H9 (cell line): ENCODE measurements around the gene NHS. TPM values are rescaled to one million over a fixed set of nuclear protein-coding genes. Genes with fewer than 3 reads are reported as not detected.

Experiments used
- DNase-seq: peaks from one replicate; pipeline ENCODE4 v3.0.0-alpha.2; 2017
- H2AFZ ChIP-seq: one replicate; pipeline ENCODE4 v1.6.1; 2013; ENCODE audit warnings: mild to moderate bottlenecking, low read length, control low read depth, moderate library complexity
- H2AK5ac ChIP-seq: 2 replicates; pipeline ENCODE4 v1.6.1; 2013; ENCODE audit warnings: low read length, control low read depth, mixed read lengths; ENCODE audit not compliant: insufficient read length
- H2BK120ac ChIP-seq: one replicate; pipeline ENCODE4 v1.6.1; 2013; ENCODE audit warnings: low read depth, mild to moderate bottlenecking, low read length, control low read depth, inconsistent platforms; ENCODE audit not compliant: poor library complexity, severe bottlenecking
- H2BK12ac ChIP-seq: 2 replicates; pipeline ENCODE4 v1.6.1; 2013; ENCODE audit warnings: low read length, control low read depth, mixed read lengths, low read depth; ENCODE audit not compliant: insufficient read length
- H2BK15ac ChIP-seq: 2 replicates; pipeline ENCODE4 v1.6.1; 2013; ENCODE audit warnings: low read depth, low read length, control low read depth
- H2BK20ac ChIP-seq: one replicate; pipeline ENCODE4 v1.6.1; 2013; ENCODE audit warnings: low read depth, mild to moderate bottlenecking, low read length, control low read depth, inconsistent platforms; ENCODE audit not compliant: poor library complexity, severe bottlenecking
- H2BK5ac ChIP-seq: 2 replicates; pipeline ENCODE4 v1.6.1; 2013; ENCODE audit warnings: low read length, control low read depth, mixed read lengths; ENCODE audit not compliant: insufficient read length
- H3K14ac ChIP-seq: 2 replicates; pipeline ENCODE4 v1.6.1; 2013; ENCODE audit warnings: low read length, control low read depth; ENCODE audit not compliant: insufficient read depth
- H3K18ac ChIP-seq: 2 replicates; pipeline ENCODE4 v1.6.1; 2013; ENCODE audit warnings: low read depth, mild to moderate bottlenecking, mixed read lengths, low read length, control low read depth; ENCODE audit not compliant: insufficient read length
- H3K23ac ChIP-seq: 2 replicates; pipeline ENCODE4 v1.6.1; 2013; ENCODE audit warnings: low read length, control low read depth, mixed read lengths, low read depth; ENCODE audit not compliant: insufficient read length
- H3K23me2 ChIP-seq: 2 replicates; pipeline ENCODE4 v1.6.1; 2013; ENCODE audit warnings: low read depth, mild to moderate bottlenecking, mixed read lengths, low read length, control low read depth; ENCODE audit not compliant: insufficient read length, poor library complexity, severe bottlenecking
- H3K27ac ChIP-seq: 2 replicates; pipeline ENCODE4 v1.5.1; 2013; ENCODE audit warnings: low read length, control low read depth, mixed read lengths, low read depth; ENCODE audit not compliant: insufficient read length
- H3K27me3 ChIP-seq: 2 replicates; pipeline ENCODE4 v1.6.1; 2013; ENCODE audit warnings: low read length, control low read depth, inconsistent platforms; ENCODE audit not compliant: insufficient read depth
- H3K4ac ChIP-seq: 2 replicates; pipeline ENCODE4 v1.6.1; 2013; ENCODE audit warnings: low read depth, mild to moderate bottlenecking, control low read depth, inconsistent platforms, low read length, moderate library complexity
- H3K4me1 ChIP-seq: 2 replicates; pipeline ENCODE4 v1.6.1; 2013; ENCODE audit warnings: low read length, control low read depth, inconsistent platforms; ENCODE audit not compliant: insufficient read depth
- H3K4me2 ChIP-seq: 2 replicates; pipeline ENCODE4 v1.6.1; 2013; ENCODE audit warnings: low read length, control low read depth, mixed read lengths; ENCODE audit not compliant: insufficient read length, insufficient read depth
- H3K56ac ChIP-seq: 2 replicates; pipeline ENCODE4 v1.6.1; 2013; ENCODE audit warnings: low read depth, mild to moderate bottlenecking, mixed read lengths, low read length, control low read depth; ENCODE audit not compliant: insufficient read length
- H3K79me1 ChIP-seq: 2 replicates; pipeline ENCODE4 v1.6.1; 2013; ENCODE audit warnings: low read depth, mild to moderate bottlenecking, moderate library complexity, low read length, control low read depth, inconsistent platforms; ENCODE audit not compliant: insufficient read depth, poor library complexity, severe bottlenecking
- H3K79me2 ChIP-seq: 2 replicates; pipeline ENCODE4 v1.6.1; 2013; ENCODE audit warnings: low read length, control low read depth, inconsistent platforms; ENCODE audit not compliant: insufficient read depth
- H3K9ac ChIP-seq: 2 replicates; pipeline ENCODE4 v1.6.1; 2013; ENCODE audit warnings: low read length, control low read depth, mixed read lengths; ENCODE audit not compliant: insufficient read length; ENCODE audit errors: extremely low read depth
- H3K9me3 ChIP-seq: one replicate; pipeline ENCODE4 v1.6.1; 2013; ENCODE audit warnings: low read depth, low read length, inconsistent platforms; ENCODE audit not compliant: control insufficient read depth
- H3T11ph ChIP-seq: one replicate; pipeline ENCODE4 v1.6.1; 2013; ENCODE audit warnings: mild to moderate bottlenecking, low read length, control low read depth, inconsistent platforms
- H4K20me1 ChIP-seq: one replicate; pipeline ENCODE4 v1.6.1; 2013; ENCODE audit not compliant: control insufficient read depth, insufficient read length, insufficient read depth
- H4K5ac ChIP-seq: 2 replicates; pipeline ENCODE4 v1.6.1; 2013; ENCODE audit warnings: low read depth, mild to moderate bottlenecking, mixed read lengths, low read length, control low read depth; ENCODE audit not compliant: insufficient read length
- H4K8ac ChIP-seq: replicated peaks from 2 replicates; pipeline ENCODE4 v1.6.1; 2013; ENCODE audit warnings: low read length, control low read depth, mixed read lengths, low read depth; ENCODE audit not compliant: insufficient read length
- H4K91ac ChIP-seq: 2 replicates; pipeline ENCODE4 v1.6.1; 2013; ENCODE audit warnings: low read depth, mild to moderate bottlenecking, moderate library complexity, mixed read lengths, low read length, control low read depth; ENCODE audit not compliant: insufficient read length
- H3K27ac Mint-ChIP-seq, 3 experiments: 2 replicates in 2 of 3; 3 replicates in 1 of 3; pipeline ENCODE4 v1.8.0; 2020 to 2021; ENCODE audit warnings: mixed read lengths in 3 of 3, mild to moderate bottlenecking in 1 of 3, moderate library complexity in 1 of 3
- H3K27me3 Mint-ChIP-seq: 2 replicates; pipeline ENCODE4 v1.8.0; 2021; ENCODE audit warnings: low read depth, mild to moderate bottlenecking, moderate library complexity, mixed read lengths
- H3K36me3 Mint-ChIP-seq, 3 experiments: 2 replicates in 2 of 3; 3 replicates in 1 of 3; pipeline ENCODE4 v1.8.0; 2020 to 2021; ENCODE audit warnings: low read depth in 3 of 3, mixed read lengths in 3 of 3; ENCODE audit not compliant: insufficient read depth in 1 of 3
- H3K4me1 Mint-ChIP-seq, 2 experiments: 2 replicates each; pipeline ENCODE4 v1.8.0; 2020; ENCODE audit warnings: mixed read lengths in 2 of 2
- H3K4me3 Mint-ChIP-seq, 2 experiments: 2 replicates in 1 of 2; 3 replicates in 1 of 2; pipeline ENCODE4 v1.8.0; 2020 to 2021; ENCODE audit warnings: mild to moderate bottlenecking in 2 of 2, mixed read lengths in 2 of 2, moderate library complexity in 1 of 2
- H3K9me3 Mint-ChIP-seq, 2 experiments: 2 replicates in 1 of 2; 3 replicates in 1 of 2; pipeline ENCODE4 v1.8.0; 2020; ENCODE audit warnings: mild to moderate bottlenecking in 2 of 2, mixed read lengths in 2 of 2, moderate library complexity in 1 of 2
- WGBS: extraction: QIAGEN DNeasy Blood & Tissue Kit; methylation state at CpG from one replicate; pipeline ENCODE4 v1.1.7; 2013; ENCODE audit warnings: missing lambda C conversion rate, low lambda C conversion rate, mixed read lengths; ENCODE audit not compliant: insufficient read length; ENCODE audit errors: extremely low coverage; 5-methylcytosine and 5-hydroxymethylcytosine counted together
- total RNA-seq: library from RNA; stranded (reverse); gene quantifications from 2 replicates; pipeline ENCODE4 v1.2.1, GENCODE V29; 2021
- TF ChIP-seq, protein P1 (sequence below): fragments of 200-600 bp; sonication (generic); conservative IDR thresholded peaks from 3 replicates; pipeline ENCODE4 v1.8.0; 2021; ENCODE audit warnings: antibody characterized with exemption, mild to moderate bottlenecking

Gene NHS
- total RNA-seq, 1 experiment from 2014 or later, result 8.7 TPM

DNA sequence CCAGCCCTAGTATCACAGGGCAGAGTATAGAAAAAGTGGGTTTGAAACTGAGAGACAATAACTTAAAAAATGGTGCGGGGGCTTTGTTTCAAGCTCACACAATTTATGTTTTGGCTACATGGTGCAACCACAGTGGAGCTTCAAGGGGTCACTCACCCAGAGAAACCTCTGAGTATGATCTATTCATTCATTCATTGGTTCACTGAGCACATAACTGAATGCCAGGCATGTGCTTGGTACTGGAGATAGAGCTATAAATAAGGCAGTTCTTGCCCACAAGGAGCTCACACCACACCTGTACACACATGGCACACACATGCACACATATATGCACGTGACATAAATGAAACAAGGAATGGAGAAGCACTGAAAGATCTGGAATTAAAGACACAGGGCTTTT lies 171.4 kb downstream of the NHS start:
- no peak overlapping the region for H2AFZ ChIP-seq
- H2BK12ac ChIP-seq, result no peak overlapping the region
- Mint-ChIP-seq H3K9me3 (no peaks in the 10 kb centered on the region), H3K4me1 (peaks cover 68 to 75% of the 10 kb centered on the region in 2 experiments), H3K4me3 (no peak overlapping the region), H3K27ac (no peak overlapping the region), H3K36me3 (no peaks in the 10 kb centered on the region; a peak in 1 of 7 replicates), H3K27me3 (no peaks in the 10 kb centered on the region)
- H3K23ac ChIP-seq, result no peak overlapping the region
- no peak overlapping the region for H3K9ac ChIP-seq
- H3K4me1 ChIP-seq, result peaks cover 8% of the 10 kb centered on the region; the same call in 1 of the 2 replicates
- no peak overlapping the region for H2BK20ac ChIP-seq
- no peak overlapping the region for H4K91ac ChIP-seq
- H4K5ac ChIP-seq, result no peak overlapping the region
- no peak overlapping the region for H2BK5ac ChIP-seq
- TF ChIP-seq, protein P1, sequence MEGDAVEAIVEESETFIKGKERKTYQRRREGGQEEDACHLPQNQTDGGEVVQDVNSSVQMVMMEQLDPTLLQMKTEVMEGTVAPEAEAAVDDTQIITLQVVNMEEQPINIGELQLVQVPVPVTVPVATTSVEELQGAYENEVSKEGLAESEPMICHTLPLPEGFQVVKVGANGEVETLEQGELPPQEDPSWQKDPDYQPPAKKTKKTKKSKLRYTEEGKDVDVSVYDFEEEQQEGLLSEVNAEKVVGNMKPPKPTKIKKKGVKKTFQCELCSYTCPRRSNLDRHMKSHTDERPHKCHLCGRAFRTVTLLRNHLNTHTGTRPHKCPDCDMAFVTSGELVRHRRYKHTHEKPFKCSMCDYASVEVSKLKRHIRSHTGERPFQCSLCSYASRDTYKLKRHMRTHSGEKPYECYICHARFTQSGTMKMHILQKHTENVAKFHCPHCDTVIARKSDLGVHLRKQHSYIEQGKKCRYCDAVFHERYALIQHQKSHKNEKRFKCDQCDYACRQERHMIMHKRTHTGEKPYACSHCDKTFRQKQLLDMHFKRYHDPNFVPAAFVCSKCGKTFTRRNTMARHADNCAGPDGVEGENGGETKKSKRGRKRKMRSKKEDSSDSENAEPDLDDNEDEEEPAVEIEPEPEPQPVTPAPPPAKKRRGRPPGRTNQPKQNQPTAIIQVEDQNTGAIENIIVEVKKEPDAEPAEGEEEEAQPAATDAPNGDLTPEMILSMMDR, result no peak
- no peaks in the 10 kb centered on the region for H4K20me1 ChIP-seq
- no CpG with 5 or more reads among the region's 2 CpGs for WGBS
- H3K27me3 ChIP-seq, result no peaks in the 10 kb centered on the region
- no peaks in the 10 kb centered on the region for H3K9me3 ChIP-seq
- no peaks in the 10 kb centered on the region for H3K79me1 ChIP-seq
- no peak overlapping the region for H4K8ac ChIP-seq
- no peak overlapping the region for H2BK15ac ChIP-seq
- no peak overlapping the region for H2AK5ac ChIP-seq
- H3K27ac ChIP-seq, result no peak overlapping the region
- no peak for DNase-seq
- no peak overlapping the region for H3K18ac ChIP-seq
- H3T11ph ChIP-seq, result no peak overlapping the region
- no peaks in the 10 kb centered on the region for H3K23me2 ChIP-seq
- H3K4me2 ChIP-seq, result no peak overlapping the region
- no peaks in the 10 kb centered on the region for H3K79me2 ChIP-seq
- H3K56ac ChIP-seq, result no peak overlapping the region
- H3K4ac ChIP-seq, result no peak overlapping the region
- no peak overlapping the region for H2BK120ac ChIP-seq
- H3K14ac ChIP-seq, result no peak overlapping the region
